Stimulated activated CD4-positive, alpha-beta T cell treated with anti-CD3 and anti-CD28 coated beads, Interleukin-2, amount 100 ng/mL, for 4 hours (primary cell): ENCODE data around the gene ABR.

Source experiments
- DNase-seq: peaks from one replicate; pipeline ENCODE4 v3.0.0-alpha.2; 2020; ENCODE audit warnings: low read depth

ABR gene

DNA sequence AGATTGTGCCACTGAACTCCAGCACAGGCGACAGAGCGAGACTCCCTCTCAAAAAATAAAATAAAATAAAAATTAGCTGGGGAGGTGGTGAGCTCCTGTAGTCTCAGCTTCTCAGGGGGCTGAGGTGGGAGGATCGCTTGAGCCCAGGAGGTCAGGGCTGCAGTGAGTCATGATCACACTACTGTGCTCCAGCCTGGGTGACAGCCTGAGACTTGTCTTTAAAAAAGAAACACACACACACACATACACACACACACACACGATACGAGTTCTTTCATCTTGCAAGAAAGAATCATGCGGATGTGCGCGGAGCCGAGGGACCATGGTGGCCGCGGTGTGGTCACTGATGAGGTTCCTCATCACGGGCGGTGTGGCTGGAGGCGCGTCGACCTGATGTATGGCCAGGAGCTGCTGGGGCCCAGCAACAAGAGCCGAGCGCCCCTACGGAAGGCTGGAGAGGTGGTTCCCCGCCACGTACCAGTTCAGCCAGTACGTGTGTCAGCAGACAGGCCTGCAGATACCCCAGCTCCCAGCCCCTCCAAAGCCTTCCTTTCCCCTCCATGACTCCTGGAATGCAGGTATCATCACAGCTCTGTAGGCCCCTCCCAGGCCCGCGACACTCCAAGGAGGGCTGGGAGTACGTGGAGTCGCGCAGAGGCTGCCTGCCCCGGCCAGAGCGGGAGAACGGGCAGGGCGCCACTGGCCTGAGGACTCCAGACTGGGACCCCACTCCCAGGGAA is 220.9 kb downstream of the ABR start:
- no peak for DNase-seq

DNA sequence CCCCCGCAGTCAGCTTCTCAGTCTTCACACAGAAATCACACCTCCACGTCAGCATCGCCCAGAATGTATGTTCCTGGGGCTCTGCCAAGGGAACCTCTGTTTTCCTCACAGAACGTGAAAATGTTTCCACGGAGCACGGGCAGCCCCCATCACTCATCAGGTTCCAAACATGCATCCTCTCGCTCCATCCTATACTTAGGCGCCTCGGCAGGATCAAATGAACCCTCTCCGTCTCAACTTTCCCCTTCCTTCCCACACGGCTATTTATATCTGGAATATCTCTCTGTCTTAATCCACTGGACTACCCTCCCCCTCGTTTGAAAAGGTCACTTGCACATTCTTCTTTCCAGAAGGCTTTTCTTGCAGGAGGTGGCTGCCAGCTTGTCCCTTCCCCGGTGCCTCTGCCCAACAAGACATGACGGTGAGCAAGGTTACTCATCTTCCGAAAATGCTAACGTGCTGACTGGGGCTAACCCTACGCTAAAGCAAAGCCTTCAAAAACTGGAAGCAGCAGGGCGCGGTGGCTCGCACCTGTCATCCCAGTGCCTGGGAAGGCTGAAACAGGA is 221.8 kb downstream of the ABR start:
- no peak for DNase-seq

DNA sequence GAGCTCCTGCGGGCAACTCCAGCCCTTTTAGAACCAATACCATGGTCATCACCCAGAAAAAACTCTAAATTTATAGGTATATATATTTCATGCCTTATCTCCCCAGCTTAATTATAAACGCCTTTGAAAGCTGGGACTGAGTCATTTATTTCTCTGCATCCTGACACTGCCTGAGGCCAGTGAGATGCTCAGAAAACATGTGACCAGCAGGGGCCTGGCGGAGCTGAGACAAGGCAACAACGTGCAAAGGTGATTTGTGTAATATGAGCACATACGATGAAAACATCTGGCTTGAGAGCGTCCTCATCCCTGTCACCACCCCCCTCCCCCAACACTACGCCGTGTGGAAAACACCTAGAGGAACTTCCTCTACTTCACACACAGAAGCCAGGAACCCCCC is 222.9 kb downstream of the ABR start:
- DNase-seq: no peak

DNA sequence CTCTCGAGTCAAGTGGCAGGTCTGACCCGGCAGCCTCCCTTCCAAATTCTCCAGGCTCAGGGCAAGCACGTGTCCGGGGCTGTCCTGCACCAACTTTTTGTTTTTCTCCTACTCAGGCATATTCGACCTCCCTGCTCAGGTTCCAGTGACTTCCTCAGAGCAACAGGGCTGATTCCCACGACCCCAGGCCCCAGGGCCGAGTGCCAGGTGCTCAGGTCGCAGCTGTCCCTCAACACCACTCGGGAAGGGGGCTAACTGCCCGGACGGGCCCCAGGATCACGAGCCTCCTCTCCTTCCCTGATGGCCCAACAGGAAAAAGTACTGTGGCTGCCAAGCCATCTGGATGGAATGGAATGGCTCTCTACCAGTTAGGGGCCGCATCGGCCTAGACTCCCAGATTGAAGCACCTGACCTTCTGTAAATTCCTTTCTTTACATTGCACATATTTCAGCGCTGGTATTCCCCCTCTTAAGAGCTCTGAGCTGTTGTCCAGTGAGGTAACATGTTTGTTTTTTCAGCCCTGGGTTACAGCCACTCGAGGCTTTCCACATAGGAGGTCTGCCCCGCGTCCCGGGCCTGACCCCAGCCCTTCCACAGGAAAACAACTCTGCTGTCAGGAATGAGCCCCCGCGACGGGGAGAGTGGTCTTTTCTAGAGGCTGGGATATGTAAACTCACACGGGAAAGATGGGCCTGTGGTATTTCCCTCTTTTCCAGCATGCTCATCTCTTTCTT is 225.2 kb downstream of the ABR start:
- DNase-seq: no peak

DNA sequence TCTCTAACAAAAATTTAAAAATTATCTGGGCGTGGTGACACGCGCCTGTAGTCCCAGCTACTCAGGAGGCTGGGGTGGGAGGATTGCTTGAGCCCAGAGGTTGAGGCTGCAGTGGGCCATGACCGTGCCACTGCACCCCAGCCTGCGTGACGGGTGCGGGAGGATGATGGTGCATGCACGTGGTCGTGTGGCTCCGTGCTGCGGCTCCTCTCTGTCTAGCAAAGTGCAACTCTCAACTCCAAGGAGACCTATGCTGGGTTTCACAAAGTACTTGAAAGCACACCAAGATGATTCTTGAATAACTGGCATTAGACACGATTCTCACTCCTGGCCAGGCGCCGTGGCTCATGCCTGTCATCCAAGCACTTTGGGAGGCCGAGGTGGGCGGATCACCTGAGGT is 226.0 kb downstream of the ABR start:
- no peak for DNase-seq
